SK-N-SH (cell line): ENCODE measurements around the gene CALN1. TPM values are rescaled to one million over a fixed set of nuclear protein-coding genes. Genes with fewer than 3 reads are reported as not detected.

Source experiments
- CTCF ChIA-PET: fragments of 300-600, 350-600 bp; formaldehyde crosslinking; extraction: SDS; loops from one replicate; lab custom pipeline; 2021; lab: Yijun Ruan, JAX
- POLR2A ChIA-PET: fragments of 350-600 bp; sonication (Branson Sonifier 250); formaldehyde crosslinking; extraction: SDS; loops from one replicate; lab custom pipeline; 2020; ENCODE audit warnings: antibody characterized with exemption, inconsistent platforms; lab: Yijun Ruan, JAX
- DNase-seq: peaks from one replicate; pipeline ENCODE4 v3.0.0; 2012
- H2AFZ ChIP-seq: fragments of 200-600 bp; sonication (generic); 2 replicates; pipeline ENCODE4 v1.8.1; 2016; ENCODE audit warnings: antibody characterized with exemption, mild to moderate bottlenecking, low read depth
- H3F3A ChIP-seq: fragments of 200-600 bp; sonication (generic); replicated peaks from 2 replicates; pipeline ENCODE3; 2016; ENCODE audit warnings: antibody characterized with exemption, mild to moderate bottlenecking; ENCODE audit not compliant: insufficient read depth
- H3K27ac ChIP-seq, 2 experiments: fragments of 200-500 bp in 1 of 2; fragments of 200-600 bp in 1 of 2; sonication (Bioruptor generic) in 1 of 2; sonication (generic), shearing (Covaris generic) in 1 of 2; 2 replicates each; pipeline versions ENCODE4 v1.5.1 to v1.6.1; 2014 to 2016; ENCODE audit warnings: low read depth in 2 of 2, inconsistent platforms in 1 of 2, low read length in 1 of 2, mild to moderate bottlenecking in 1 of 2, mixed read lengths in 1 of 2
- H3K27me3 ChIP-seq: fragments of 200-600 bp; sonication (generic), shearing (Covaris generic); 2 replicates; pipeline ENCODE4 v1.6.1; 2016; ENCODE audit warnings: mixed run types; ENCODE audit not compliant: insufficient read depth
- H3K36me3 ChIP-seq, 2 experiments: fragments of 200-500 bp in 1 of 2; fragments of 200-600 bp in 1 of 2; sonication (Bioruptor generic) in 1 of 2; sonication (generic) in 1 of 2; replicated peaks in 1 of 2; 2 replicates each; pipeline versions ENCODE3 to v1.5.1; 2014 to 2016; ENCODE audit warnings: low read length in 1 of 2, mild to moderate bottlenecking in 1 of 2; ENCODE audit not compliant: insufficient read depth in 2 of 2, control insufficient read depth in 1 of 2
- H3K4me1 ChIP-seq, 2 experiments: fragments of 200-500 bp in 1 of 2; fragments of 200-600 bp in 1 of 2; sonication (Bioruptor generic) in 1 of 2; sonication (generic), shearing (Covaris generic) in 1 of 2; 2 replicates each; pipeline versions ENCODE4 v1.5.1 to v1.6.1; 2014 to 2016; ENCODE audit warnings: low read depth in 1 of 2, low read length in 1 of 2, mixed run types in 1 of 2; ENCODE audit not compliant: insufficient read depth in 2 of 2, control insufficient read depth in 1 of 2
- H3K4me2 ChIP-seq: fragments of 200-600 bp; sonication (generic), shearing (Covaris generic); 2 replicates; pipeline ENCODE4 v1.6.1; 2017; ENCODE audit warnings: mixed run types
- H3K4me3 ChIP-seq, 2 experiments: fragments of 200-500 bp in 1 of 2; fragments of 200-600 bp in 1 of 2; sonication (Bioruptor generic) in 1 of 2; sonication (generic), shearing (Covaris generic) in 1 of 2; 2 replicates each; pipeline versions ENCODE4 v1.5.1 to v1.8.1; 2014 to 2016; ENCODE audit warnings: low read depth in 2 of 2, inconsistent platforms in 1 of 2, low read length in 1 of 2, mild to moderate bottlenecking in 1 of 2, mixed read lengths in 1 of 2, moderate library complexity in 1 of 2
- H3K79me2 ChIP-seq: fragments of 200-600 bp; sonication (generic); 2 replicates; pipeline ENCODE4 v1.8.1; 2017; ENCODE audit warnings: mild to moderate bottlenecking; ENCODE audit not compliant: insufficient read depth
- H3K9ac ChIP-seq: fragments of 200-600 bp; sonication (generic); 2 replicates; pipeline ENCODE4 v1.6.1; 2017; ENCODE audit warnings: mixed run types
- H3K9me2 ChIP-seq: fragments of 200-600 bp; sonication (generic); 2 replicates; pipeline ENCODE4 v1.6.1; 2017; ENCODE audit warnings: mixed run types
- H3K9me3 ChIP-seq: fragments of 200-600 bp; sonication (generic); 2 replicates; pipeline ENCODE4 v1.6.1; 2017; ENCODE audit warnings: mixed run types, mild to moderate bottlenecking, moderate library complexity
- H4K20me1 ChIP-seq: fragments of 200-600 bp; sonication (generic); 2 replicates; pipeline ENCODE4 v1.6.1; 2017; ENCODE audit warnings: mild to moderate bottlenecking, mixed run types; ENCODE audit not compliant: insufficient read depth
- CHD2 ChIP-seq: fragments of 150-350 bp; IDR thresholded peaks from 2 replicates; pipeline ENCODE4 v1.6.1; 2018; ENCODE audit warnings: low read length; ENCODE audit not compliant: partially characterized antibody
- CTCF ChIP-seq: fragments of 200-600 bp; sonication (generic); IDR thresholded peaks from 2 replicates; pipeline ENCODE4 v1.6.1; 2017; ENCODE audit warnings: antibody characterized with exemption, mild to moderate bottlenecking, moderate library complexity
- ELF1 ChIP-seq: IDR thresholded peaks from 2 replicates; pipeline ENCODE4 v1.4.0; 2012
- EZH2phosphoT487 ChIP-seq: fragments of 200-600 bp; sonication (generic); IDR thresholded peaks from 2 replicates; pipeline ENCODE4 v1.6.1; 2017; ENCODE audit warnings: low read depth, mixed run types, mild to moderate bottlenecking, antibody characterized with exemption, moderate library complexity, borderline replicate concordance
- FOSL2 ChIP-seq: IDR thresholded peaks from 2 replicates; pipeline ENCODE4 v1.4.0; 2012; ENCODE audit warnings: low read depth, mild to moderate bottlenecking, moderate library complexity, borderline replicate concordance
- FOXJ3 ChIP-seq: sonication (generic); formaldehyde crosslinking; IDR thresholded peaks from 2 replicates; pipeline ENCODE4 v1.5.1; 2020; ENCODE audit warnings: mild to moderate bottlenecking, missing genetic modification reagents
- FOXM1 ChIP-seq: IDR thresholded peaks from 2 replicates; pipeline ENCODE4 v1.4.0; 2012; ENCODE audit warnings: low read depth, mild to moderate bottlenecking
- GABPA ChIP-seq: IDR thresholded peaks from 2 replicates; pipeline ENCODE4 v1.4.0; 2012; ENCODE audit warnings: low read depth, mild to moderate bottlenecking
- GATA2 ChIP-seq: sonication (generic); formaldehyde crosslinking; IDR thresholded peaks from 2 replicates; pipeline ENCODE4 v1.5.0; 2020; ENCODE audit warnings: mild to moderate bottlenecking, missing genetic modification reagents
- IRF3 ChIP-seq: fragments of 150-350 bp; IDR thresholded peaks from 2 replicates; pipeline ENCODE4 v1.6.1; 2016; ENCODE audit warnings: mild to moderate bottlenecking, low read depth, low read length
- JUND ChIP-seq: IDR thresholded peaks from 2 replicates; pipeline ENCODE4 v1.4.0; 2012
- MAX ChIP-seq: IDR thresholded peaks from 2 replicates; pipeline ENCODE4 v1.4.0; 2012; ENCODE audit warnings: low read depth
- POLR2AphosphoS5 ChIP-seq: IDR thresholded peaks from 2 replicates; pipeline ENCODE4 v1.6.1; 2012; ENCODE audit warnings: low read depth, low read length
- REST ChIP-seq: IDR thresholded peaks from 2 replicates; pipeline ENCODE4 v1.6.1; 2012; ENCODE audit warnings: mild to moderate bottlenecking, low read depth, low read length, moderate library complexity
- SMC3 ChIP-seq: IDR thresholded peaks from 2 replicates; pipeline ENCODE4 v1.6.1; 2012; ENCODE audit warnings: low read depth, low read length, improper control_type of control experiment
- TAF1 ChIP-seq: IDR thresholded peaks from 2 replicates; pipeline ENCODE4 v1.6.1; 2012; ENCODE audit warnings: low read depth, mild to moderate bottlenecking, low read length, moderate library complexity, borderline replicate concordance
- USF1 ChIP-seq: IDR thresholded peaks from 2 replicates; pipeline ENCODE4 v1.4.0; 2012; ENCODE audit warnings: low read depth, borderline replicate concordance
- WGBS: methylation state at CpG from one replicate; pipeline ENCODE4 v1.1.6; 2017; ENCODE audit warnings: low lambda C conversion rate; 5-methylcytosine and 5-hydroxymethylcytosine counted together
- polyA plus RNA-seq, 3 experiments: library from polyadenylated mRNA; depleted of rRNA; stranded (reverse); fragments of >200 nt; gene quantifications; 2 replicates each; pipeline ENCODE4 v1.2.3, GENCODE V29; 2012
- TF ChIP-seq, protein P1 (sequence below): fragments of 150-350 bp; IDR thresholded peaks from 2 replicates; pipeline ENCODE4 v1.6.1; 2017; ENCODE audit warnings: antibody characterized with exemption, low read length, low read depth, borderline replicate concordance
- TF ChIP-seq, protein P2 (sequence below): IDR thresholded peaks from 2 replicates; pipeline ENCODE4 v1.4.0; 2012; ENCODE audit warnings: low read depth, borderline replicate concordance

CALN1 gene
- polyA plus RNA-seq, 1 of the 3 experiments (the other 2 are of a cell fraction): not detected

- Histone ChIP-seq H3K27ac (no peak overlapping the region), H3K79me2 (no peaks in the 10 kb centered on the region), H3K9me3 (0 out of 2 replicates have a peak, but pooled peaks cover 5% of the 10 kb centered on the region), H3F3A (no peaks in the 10 kb centered on the region), H4K20me1 (no peaks in the 10 kb centered on the region), H2AFZ (no peak overlapping the region), H3K27me3 (no peaks in the 10 kb centered on the region), H3K36me3 (no peaks in the 10 kb centered on the region), H3K9ac (no peak overlapping the region), H3K4me1 (no peaks in the 10 kb centered on the region), H3K9me2 (no peaks in the 10 kb centered on the region), H3K4me2 (no peak overlapping the region), H3K4me3 (no peak overlapping the region)
- TF ChIP-seq GABPA: no peak
- TF ChIP-seq EZH2phosphoT487: no peak
- TF ChIP-seq REST: no peak
- no peak for TF ChIP-seq GATA2 (CRISPR knock-in tag)
- no peak for TF ChIP-seq FOXM1
- TF ChIP-seq, protein P1, sequence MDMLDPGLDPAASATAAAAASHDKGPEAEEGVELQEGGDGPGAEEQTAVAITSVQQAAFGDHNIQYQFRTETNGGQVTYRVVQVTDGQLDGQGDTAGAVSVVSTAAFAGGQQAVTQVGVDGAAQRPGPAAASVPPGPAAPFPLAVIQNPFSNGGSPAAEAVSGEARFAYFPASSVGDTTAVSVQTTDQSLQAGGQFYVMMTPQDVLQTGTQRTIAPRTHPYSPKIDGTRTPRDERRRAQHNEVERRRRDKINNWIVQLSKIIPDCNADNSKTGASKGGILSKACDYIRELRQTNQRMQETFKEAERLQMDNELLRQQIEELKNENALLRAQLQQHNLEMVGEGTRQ: no peak
- TF ChIP-seq CTCF: no peak
- no peak for TF ChIP-seq MAX
- TF ChIP-seq TAF1: no peak
- TF ChIP-seq USF1: no peak
- no peak for TF ChIP-seq SMC3
- TF ChIP-seq CHD2: no peak
- no peak for TF ChIP-seq ELF1
- TF ChIP-seq IRF3: no peak
- TF ChIP-seq, protein P2, sequence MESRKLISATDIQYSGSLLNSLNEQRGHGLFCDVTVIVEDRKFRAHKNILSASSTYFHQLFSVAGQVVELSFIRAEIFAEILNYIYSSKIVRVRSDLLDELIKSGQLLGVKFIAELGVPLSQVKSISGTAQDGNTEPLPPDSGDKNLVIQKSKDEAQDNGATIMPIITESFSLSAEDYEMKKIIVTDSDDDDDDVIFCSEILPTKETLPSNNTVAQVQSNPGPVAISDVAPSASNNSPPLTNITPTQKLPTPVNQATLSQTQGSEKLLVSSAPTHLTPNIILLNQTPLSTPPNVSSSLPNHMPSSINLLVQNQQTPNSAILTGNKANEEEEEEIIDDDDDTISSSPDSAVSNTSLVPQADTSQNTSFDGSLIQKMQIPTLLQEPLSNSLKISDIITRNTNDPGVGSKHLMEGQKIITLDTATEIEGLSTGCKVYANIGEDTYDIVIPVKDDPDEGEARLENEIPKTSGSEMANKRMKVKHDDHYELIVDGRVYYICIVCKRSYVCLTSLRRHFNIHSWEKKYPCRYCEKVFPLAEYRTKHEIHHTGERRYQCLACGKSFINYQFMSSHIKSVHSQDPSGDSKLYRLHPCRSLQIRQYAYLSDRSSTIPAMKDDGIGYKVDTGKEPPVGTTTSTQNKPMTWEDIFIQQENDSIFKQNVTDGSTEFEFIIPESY: no peak
- TF ChIP-seq JUND: no peak
- no peak for TF ChIP-seq FOSL2
- TF ChIP-seq POLR2AphosphoS5: no peak
- no peak for TF ChIP-seq FOXJ3
- ChIA-PET POLR2A (no interaction called here), CTCF (interaction anchor here (0.6 to 1.6 kb wide), 2 partner anchors 11 to 286 kb away, joined by 3 to 4 read pairs; no protein-coding TSS in a partner anchor)
- no peak for DNase-seq
- WGBS: 0% methylated on average over 2 of the region's 2 CpGs
These were observed 374.6 kb downstream of the CALN1 start for GRCh38 chr7:72037516-72037915.
